ENCODE data around the gene MAPK11.

- TF ChIP-seq POLR2A (IDR thresholded peaks at IDR 0.05) (no peak), CTCF (IDR thresholded peaks at IDR 0.05) (no peak)
Measured at GRCh38 chr22:50250555-50251476, 19.4 kb downstream of the MAPK11 start, which contains the start of gene HDAC10.

Data from ovary (tissue), 3 donors.